ENCODE data around the gene ZFAND2A. TPM values are rescaled to one million over a fixed set of nuclear protein-coding genes. Genes with fewer than 3 reads are reported as not detected.

The ZFAND2A gene
- total RNA-seq, 1 experiment from 2014 or later = 13.7 TPM

GRCh38 chr7:1192171-1192676, 32.2 kb upstream of the ZFAND2A start:
- H2AFZ ChIP-seq (ENCODE audit: low read length) = no peak overlapping the region

More at GRCh38 chr7:1192171-1192676, 32.2 kb upstream of the ZFAND2A start:
- Histone ChIP-seq H3K56ac (ENCODE audit: insufficient read length, low read depth, low read length) (no peak overlapping the region), H3K27ac (ENCODE audit: insufficient read length, low read depth, low read length) (no peak overlapping the region), H4K20me1 (ENCODE audit: control insufficient read depth, insufficient read depth, insufficient read length) (no peaks in the 10 kb centered on the region), H3K4me2 (ENCODE audit: insufficient read depth, insufficient read length, low read length) (no peak overlapping the region), H2BK15ac (ENCODE audit: low read depth, low read length) (no peak overlapping the region), H3K18ac (ENCODE audit: insufficient read length, low read depth, low read length) (no peak overlapping the region), H3K4ac (ENCODE audit: low read depth, low read length) (no peak overlapping the region), H3K4me1 (ENCODE audit: insufficient read depth, low read length) (no peaks in the 10 kb centered on the region), H3T11ph (ENCODE audit: low read length) (no peak overlapping the region), H2BK120ac (ENCODE audit: low read depth, low read length, poor library complexity, severe bottlenecking) (no peak overlapping the region), H2BK12ac (ENCODE audit: insufficient read length, low read depth, low read length) (no peak overlapping the region), H3K9me3 (ENCODE audit: control insufficient read depth, low read depth, low read length) (no peaks in the 10 kb centered on the region), H2AK5ac (ENCODE audit: insufficient read length, low read length) (no peak overlapping the region), H2BK20ac (ENCODE audit: low read depth, low read length, poor library complexity, severe bottlenecking) (no peak overlapping the region), H3K27me3 (ENCODE audit: insufficient read depth, low read length) (no peaks in the 10 kb centered on the region), H3K9ac (ENCODE audit: extremely low read depth, insufficient read length, low read length) (no peak overlapping the region), H4K5ac (ENCODE audit: insufficient read length, low read depth, low read length) (no peak overlapping the region), H3K23me2 (ENCODE audit: insufficient read length, low read depth, low read length, poor library complexity, severe bottlenecking) (no peaks in the 10 kb centered on the region), H4K91ac (ENCODE audit: insufficient read length, low read depth, low read length) (no peak overlapping the region), H4K8ac (replicated peaks; ENCODE audit: insufficient read length, low read depth, low read length) (no peak overlapping the region), H3K14ac (ENCODE audit: insufficient read depth, low read length) (no peak overlapping the region), H3K79me1 (ENCODE audit: insufficient read depth, low read depth, low read length, poor library complexity, severe bottlenecking) (no peaks in the 10 kb centered on the region), H2BK5ac (ENCODE audit: insufficient read length, low read length) (no peak overlapping the region), H3K23ac (ENCODE audit: insufficient read length, low read depth, low read length) (no peak overlapping the region), H3K79me2 (ENCODE audit: insufficient read depth, low read length) (no peaks in the 10 kb centered on the region)
- Mint-ChIP-seq H3K9me3 (peaks cover 15 to 16% of the 10 kb centered on the region in 2 experiments), H3K27ac (no peak overlapping the region), H3K4me3 (no peak overlapping the region), H3K36me3 (ENCODE audit: insufficient read depth in 1 of 3, low read depth in 3 of 3) (no peaks in the 10 kb centered on the region; a peak in 1 of 7 replicates), H3K4me1 (no peaks in the 10 kb centered on the region), H3K27me3 (ENCODE audit: low read depth) (peaks cover 67% of the 10 kb centered on the region)
- TF ChIP-seq CTCF (conservative IDR thresholded peaks at IDR 0.05) = no peak
- no peak for DNase-seq
- no CpG with 5 or more reads among the region's 15 CpGs for WGBS (ENCODE audit: extremely low coverage, insufficient read length, low lambda C conversion rate)

Data from H9 (cell line).